ENCODE data around the gene STX3.

The STX3 gene

GRCh38 chr11:59766542-59767224, 11.5 kb downstream of the STX3 start:
- no peak overlapping the region for H3K4me3 ChIP-seq (replicated peaks; ENCODE audit: insufficient read depth, low read length)
- no peaks in the 10 kb centered on the region for H3K27me3 ChIP-seq (ENCODE audit: insufficient read depth, poor library complexity, severe bottlenecking)
- TF ChIP-seq POLR2AphosphoS5 (IDR thresholded peaks at IDR 0.05; ENCODE audit: low read depth) (no peak), SPI1 (IDR thresholded peaks at IDR 0.05; ENCODE audit: borderline replicate concordance, low read depth) (no peak), REST (IDR thresholded peaks at IDR 0.05; ENCODE audit: insufficient replicate concordance, low read depth) (no peak), GABPA (IDR thresholded peaks at IDR 0.05; ENCODE audit: low read depth) (no peak), CTCF (IDR thresholded peaks at IDR 0.05; ENCODE audit: insufficient read depth, low read length) (no peak)
- 0 out of 2 replicates have a peak overlapping the region, but pooled peaks have one; percentile 18 for H3K27ac ChIP-seq (replicated peaks)
- DNase-seq (ENCODE audit: low read depth in 1 of 2, low spot score in 1 of 2) = no peak

GRCh38 chr11:59767225-59767611, 12.0 kb downstream of the STX3 start:
- Histone ChIP-seq H3K27ac (replicated peaks) (0 out of 2 replicates have a peak overlapping the region, but pooled peaks have one; percentile 18), H3K4me3 (replicated peaks; ENCODE audit: insufficient read depth, low read length) (no peak overlapping the region), H3K27me3 (ENCODE audit: insufficient read depth, poor library complexity, severe bottlenecking) (no peaks in the 10 kb centered on the region)
- TF ChIP-seq GABPA (IDR thresholded peaks at IDR 0.05; ENCODE audit: low read depth) = no peak
- TF ChIP-seq REST (IDR thresholded peaks at IDR 0.05; ENCODE audit: insufficient replicate concordance, low read depth) = peak; percentile 79
- peak; percentile 45; the same call in 1 of the 2 replicates for TF ChIP-seq SPI1 (IDR thresholded peaks at IDR 0.05; ENCODE audit: borderline replicate concordance, low read depth)
- TF ChIP-seq CTCF (IDR thresholded peaks at IDR 0.05; ENCODE audit: insufficient read depth, low read length) = no peak
- TF ChIP-seq POLR2AphosphoS5 (IDR thresholded peaks at IDR 0.05; ENCODE audit: low read depth) = 0 out of 2 replicates have a peak, but pooled peaks have one; percentile 31
- peak in 1 of 2 experiments; percentile 58 for DNase-seq (ENCODE audit: low read depth in 1 of 2, low spot score in 1 of 2)

GRCh38 chr11:59769111-59769510, 13.9 kb downstream of the STX3 start:
- TF ChIP-seq CTCF (IDR thresholded peaks at IDR 0.05; ENCODE audit: insufficient read depth, low read length) = no peak
- no peak for TF ChIP-seq POLR2AphosphoS5 (IDR thresholded peaks at IDR 0.05; ENCODE audit: low read depth)
- no peak for TF ChIP-seq GABPA (IDR thresholded peaks at IDR 0.05; ENCODE audit: low read depth)
- no peak for TF ChIP-seq REST (IDR thresholded peaks at IDR 0.05; ENCODE audit: insufficient replicate concordance, low read depth)
- TF ChIP-seq SPI1 (IDR thresholded peaks at IDR 0.05; ENCODE audit: borderline replicate concordance, low read depth) = no peak

More at GRCh38 chr11:59769111-59769510, 13.9 kb downstream of the STX3 start:
- DNase-seq (ENCODE audit: low read depth in 1 of 2, low spot score in 1 of 2) = no peak
- Histone ChIP-seq H3K27me3 (ENCODE audit: insufficient read depth, poor library complexity, severe bottlenecking) (no peaks in the 10 kb centered on the region), H3K4me3 (replicated peaks; ENCODE audit: insufficient read depth, low read length) (no peak overlapping the region), H3K27ac (replicated peaks) (no peak overlapping the region)

Measured in HL-60 (cell line).